GM21367 (cell line): Measurements from ENCODE around the gene LHX6.
A peak's percentile ranks its signal among the peaks of the same experiment; 100 is the strongest.

Experiments
- ATAC-seq: cut with Tn5 transposase; IDR thresholded peaks from one replicate; pipeline ENCODE4 v1.9.1; 2021; ENCODE audit not compliant: unreplicated experiment

The LHX6 gene

GRCh38 chr9:122228568-122229484 is at the start of gene LHX6:
LHX6 (minus strand) TSS chr9:122228957; CDS start chr9:122228740, 217 bp downstream.
- no peak for ATAC-seq

DNA sequence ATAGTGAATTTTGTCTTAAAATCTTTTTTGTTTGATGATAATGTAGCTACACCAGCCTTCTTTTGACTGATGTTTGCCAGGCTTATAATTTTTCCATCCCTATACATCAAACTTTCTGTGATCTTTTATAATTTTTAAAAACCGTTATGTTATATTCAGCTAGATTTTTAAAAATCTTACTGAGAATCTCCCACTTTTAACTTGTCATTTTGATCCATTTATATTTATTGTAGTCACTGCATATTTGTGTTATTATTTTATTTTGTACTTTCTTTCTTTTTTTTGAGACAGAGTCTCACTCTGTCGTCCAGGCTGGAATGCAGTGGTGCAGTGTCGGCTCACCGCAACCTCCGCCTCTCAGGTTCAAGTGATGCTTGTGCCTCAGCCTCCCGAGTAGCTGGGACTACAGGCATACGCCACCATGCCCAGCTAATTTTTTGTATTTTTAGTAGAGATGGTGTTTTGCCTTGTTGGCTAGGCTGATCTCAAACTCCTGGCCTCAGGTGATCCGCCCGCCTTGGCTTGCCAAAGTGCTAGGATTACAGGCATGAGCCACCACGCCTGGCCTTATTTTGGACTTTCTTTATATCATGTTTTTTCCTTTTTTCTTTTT is 48.6 kb upstream of the LHX6 start:
- ATAC-seq = no peak

GRCh38 chr9:122276096-122276495 is 47.3 kb upstream of the LHX6 start:
- no peak for ATAC-seq

DNA sequence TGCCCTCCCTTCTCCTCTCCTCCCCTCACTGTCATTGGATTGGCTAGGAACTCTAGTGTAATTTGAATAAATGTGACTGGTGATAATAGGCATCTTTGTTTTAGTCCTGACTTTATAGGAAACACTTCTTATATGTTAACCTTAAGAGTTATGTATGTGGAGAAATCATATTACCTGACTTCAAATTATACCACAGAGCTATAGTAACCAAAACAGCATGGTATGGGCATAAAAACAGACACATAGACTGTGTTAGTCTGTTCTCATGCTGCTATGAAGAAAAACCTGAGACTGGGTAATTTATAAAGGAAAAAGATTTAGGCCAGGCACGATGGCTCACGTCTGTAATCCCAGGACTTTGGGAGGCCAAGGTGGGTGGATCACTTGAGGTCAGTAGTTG is 45.3 kb upstream of the LHX6 start:
- ATAC-seq = no peak

- no peak for ATAC-seq
Measured at GRCh38 chr9:122268041-122268814, 39.5 kb upstream of the LHX6 start.

- ATAC-seq = peak; percentile 21
Measured at GRCh38 chr9:122265149-122265915, 36.6 kb upstream of the LHX6 start.

DNA sequence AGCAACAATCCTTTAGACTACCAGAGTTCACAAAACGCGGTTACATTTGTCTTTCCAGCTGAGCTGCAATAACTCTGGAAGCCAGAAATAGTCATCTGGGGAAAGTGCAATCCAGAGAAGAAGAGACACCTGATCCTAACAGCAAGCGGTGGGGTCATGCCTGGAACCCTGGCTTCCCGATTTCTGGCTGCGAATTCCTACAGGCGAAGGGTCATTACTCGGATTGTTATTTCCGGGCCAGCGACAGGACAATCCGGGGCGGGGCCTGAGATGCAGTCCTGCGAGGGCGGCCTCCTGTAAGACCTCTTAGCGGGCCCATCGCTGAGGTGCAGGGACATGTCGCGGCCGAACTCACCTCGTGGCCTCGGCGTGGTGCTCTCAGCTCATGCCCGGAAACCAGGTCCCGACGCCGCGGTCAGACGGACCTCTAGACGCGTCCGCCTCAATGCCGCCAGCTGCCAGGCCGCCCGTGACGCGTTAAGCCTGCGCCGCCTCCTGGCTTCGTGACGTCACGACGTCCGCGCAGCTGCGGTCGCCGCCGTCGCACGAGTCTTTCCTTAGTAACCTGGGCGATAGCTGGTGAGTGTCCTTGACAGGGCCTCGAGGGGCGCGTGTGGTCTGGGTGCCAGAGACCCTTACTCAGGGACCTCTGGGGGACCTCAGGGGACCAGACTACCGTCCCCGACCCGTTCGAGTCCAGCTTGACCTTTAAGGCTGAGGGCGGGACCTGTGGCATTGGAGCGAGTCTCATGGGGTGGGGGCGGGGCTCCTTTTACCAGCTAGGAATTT is 35.8 kb upstream of the LHX6 start, which contains the start of the genes MRRF and RBM18:
MRRF (plus strand) TSS at position 523 of the 789 bp plus-strand sequence. CDS start 6,010 bp downstream, outside the sequence.
RBM18 (minus strand) TSS at position 481 of the 789 bp plus-strand sequence. CDS start 3,348 bp downstream, outside the sequence.
- ATAC-seq = peak; percentile 83

- no peak for ATAC-seq
Measured at GRCh38 chr9:122263699-122264349, 35.1 kb upstream of the LHX6 start.

- no peak for ATAC-seq
Measured at GRCh38 chr9:122262073-122262472, 33.3 kb upstream of the LHX6 start.

GRCh38 chr9:122261469-122261881 is 32.7 kb upstream of the LHX6 start:
- no peak for ATAC-seq

DNA sequence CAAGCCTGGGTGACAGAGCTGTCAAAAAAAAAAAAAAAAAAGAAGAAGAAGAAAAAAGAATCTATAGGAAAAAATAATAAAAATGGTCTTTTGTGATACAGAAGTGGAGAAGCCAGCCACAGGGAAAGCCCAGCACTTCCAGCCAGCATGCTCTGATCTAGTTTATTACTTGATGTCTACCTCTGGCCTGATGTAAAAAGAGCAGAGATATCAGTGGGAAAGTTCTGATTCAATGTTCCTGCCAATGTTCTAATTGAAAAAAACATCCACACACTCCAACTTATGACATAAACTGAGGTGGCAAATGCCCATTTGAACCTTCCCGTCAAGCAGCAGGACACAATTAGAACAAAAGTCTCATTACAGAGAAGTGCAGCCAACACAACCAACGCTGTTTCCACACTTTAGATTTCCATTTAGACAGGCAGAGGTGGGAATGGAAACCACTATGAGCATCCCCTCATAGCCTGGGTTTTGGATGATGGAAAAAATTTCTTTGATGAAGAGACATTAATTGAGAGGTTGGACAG is 30.2 kb upstream of the LHX6 start:
- no peak for ATAC-seq

DNA sequence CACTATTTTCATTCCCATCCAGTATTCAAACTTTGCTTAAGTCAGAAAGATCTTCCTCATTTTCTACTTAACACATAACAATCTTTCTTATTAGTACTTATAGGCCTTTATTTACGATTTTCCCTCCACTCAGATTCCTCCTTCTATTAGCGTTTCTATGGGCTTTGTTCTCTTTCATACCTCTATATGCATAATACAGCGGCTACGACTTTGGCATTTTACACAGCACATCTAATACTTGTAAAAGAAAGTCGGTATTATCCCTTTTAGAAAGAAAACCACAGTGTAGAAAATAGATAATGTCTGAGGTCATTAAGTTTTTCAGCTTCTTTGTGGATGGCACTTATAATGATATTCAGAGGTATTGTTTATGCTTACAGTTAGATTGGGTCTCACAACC is 27.4 kb upstream of the LHX6 start:
- ATAC-seq = no peak

DNA sequence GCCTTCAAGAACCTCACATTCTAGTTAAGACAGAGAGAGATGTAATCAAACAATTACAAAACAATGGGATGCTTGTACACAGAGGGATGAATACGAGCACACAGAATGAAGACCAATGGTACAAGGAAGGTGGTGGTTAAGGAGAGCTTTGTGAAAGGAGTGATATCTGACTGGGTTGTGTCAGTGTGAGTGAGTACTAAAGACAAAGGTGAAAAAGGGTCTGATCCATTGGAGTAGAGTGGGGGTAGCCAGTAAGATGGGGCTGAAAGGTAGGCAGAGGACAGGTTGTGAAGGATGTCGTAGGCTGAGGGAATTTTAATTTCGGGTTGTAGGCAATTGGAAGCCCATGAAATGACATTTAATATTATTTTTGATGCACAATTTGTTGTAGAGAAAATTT is 26.0 kb upstream of the LHX6 start:
- no peak for ATAC-seq

- ATAC-seq = no peak
Measured at GRCh38 chr9:122252796-122253195, 24.0 kb upstream of the LHX6 start.

GRCh38 chr9:122251351-122251750 is 22.6 kb upstream of the LHX6 start:
- ATAC-seq = no peak

DNA sequence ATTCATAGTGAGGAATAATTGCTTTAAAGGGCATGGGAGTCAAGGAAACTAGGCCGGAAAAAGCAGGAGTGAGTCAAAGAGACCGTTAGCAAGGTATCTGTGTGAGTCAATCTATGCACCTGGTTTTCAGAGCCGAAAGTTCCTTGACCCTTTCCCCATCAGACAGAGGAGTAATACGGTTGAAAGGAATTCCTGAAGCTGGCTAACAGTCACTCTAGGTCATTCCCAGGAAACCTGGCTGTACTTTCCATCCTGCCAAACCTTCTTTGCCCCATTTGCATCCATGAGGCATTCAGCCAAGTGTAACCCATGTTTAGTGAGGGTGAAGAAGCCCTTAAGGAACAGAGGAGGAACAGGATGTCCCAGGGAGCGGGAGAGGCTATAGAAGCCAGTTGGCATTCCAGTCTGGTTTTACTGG is 19.7 kb upstream of the LHX6 start:
- ATAC-seq = no peak

- no peak for ATAC-seq
Measured at GRCh38 chr9:122246666-122247065, 17.9 kb upstream of the LHX6 start.

DNA sequence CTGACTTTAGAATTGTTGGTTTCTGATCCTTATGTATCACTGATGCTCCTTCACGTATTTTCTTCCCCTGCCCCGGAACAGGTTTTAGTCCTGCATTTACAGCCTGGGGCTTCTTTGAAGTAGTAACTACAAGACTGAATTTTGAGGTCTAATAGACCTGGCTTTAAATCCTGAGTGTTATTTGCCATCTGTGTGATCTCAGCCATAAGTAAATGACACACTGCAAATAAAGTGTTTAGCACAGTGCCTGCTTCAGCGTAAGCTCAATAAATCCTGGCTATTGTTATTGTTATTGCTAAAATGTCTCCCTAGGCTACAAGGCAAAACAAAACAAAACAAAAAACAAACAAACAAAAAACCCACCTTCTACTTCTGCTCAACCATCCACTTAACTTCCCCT is 15.6 kb upstream of the LHX6 start:
- ATAC-seq = no peak

- ATAC-seq = no peak
Measured at GRCh38 chr9:122239722-122240121, 11.0 kb upstream of the LHX6 start.
